Stimulated activated CD8-positive, alpha-beta memory T cell treated with anti-CD3 and anti-CD28 coated beads, Interleukin-7, amount 100 ng/mL, for 1 hour (primary cell): ENCODE measurements around the gene CREM.

Experiments used
- DNase-seq, 2 donors: peaks; one replicate each; pipeline ENCODE4 v3.0.0-alpha.2; 2020; ENCODE audit warnings: low read depth in 2 of 2

The CREM gene

GRCh38 chr10:35135861-35136260 is 9.2 kb downstream of the CREM start:
- DNase-seq, result no peak

DNA sequence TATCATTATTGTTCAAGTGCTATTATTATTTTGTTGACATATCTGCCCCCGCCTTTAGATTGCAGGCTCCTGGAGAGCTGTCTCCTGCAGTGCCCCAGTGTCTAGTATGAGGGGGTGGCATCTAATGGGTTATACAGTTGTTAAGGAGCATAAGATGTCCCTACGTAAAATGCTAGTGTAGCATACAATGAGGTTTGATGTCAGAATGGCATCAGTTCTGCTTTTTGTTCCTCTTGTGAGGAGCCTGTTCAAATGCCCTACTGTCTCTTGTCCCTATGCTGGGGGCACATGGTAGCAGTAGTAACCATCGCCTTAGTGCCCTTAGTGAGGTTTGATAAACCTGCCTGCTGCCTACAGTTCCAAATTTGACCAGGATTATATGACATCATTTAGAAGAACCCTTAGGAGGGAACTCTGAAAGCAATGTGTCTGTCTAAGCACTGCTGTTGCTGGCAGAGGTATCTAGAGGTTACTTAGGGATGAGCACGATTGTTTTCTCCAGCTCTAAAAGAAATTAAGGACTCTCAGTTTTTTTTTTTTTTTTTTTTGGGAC is 9.7 kb downstream of the CREM start:
- no peak for DNase-seq

DNA sequence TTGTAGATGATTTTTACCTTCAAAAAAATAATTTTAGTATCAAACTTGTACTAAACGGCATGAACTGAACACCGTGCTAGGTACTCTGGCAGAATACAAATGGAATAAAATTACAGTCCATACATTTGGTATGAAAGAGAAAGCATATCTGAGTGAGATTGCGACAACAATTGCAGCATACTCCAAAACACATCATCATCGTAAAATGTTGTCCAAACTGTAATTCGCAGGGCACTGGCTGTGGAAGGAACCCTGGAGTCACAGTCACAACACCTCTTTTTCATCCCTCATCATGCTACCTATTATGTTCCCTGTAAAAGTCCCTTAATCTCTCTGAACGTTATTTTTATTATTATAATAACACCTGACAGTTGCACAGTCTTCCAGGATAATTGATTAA is 13.5 kb downstream of the CREM start:
- DNase-seq, result no peak

- no peak for DNase-seq
Observed at GRCh38 chr10:35140727-35141126, 14.1 kb downstream of the CREM start.

GRCh38 chr10:35150308-35150707 is 23.7 kb downstream of the CREM start:
- DNase-seq, result no peak

GRCh38 chr10:35152992-35153391 is 26.3 kb downstream of the CREM start:
- DNase-seq, result no peak

DNA sequence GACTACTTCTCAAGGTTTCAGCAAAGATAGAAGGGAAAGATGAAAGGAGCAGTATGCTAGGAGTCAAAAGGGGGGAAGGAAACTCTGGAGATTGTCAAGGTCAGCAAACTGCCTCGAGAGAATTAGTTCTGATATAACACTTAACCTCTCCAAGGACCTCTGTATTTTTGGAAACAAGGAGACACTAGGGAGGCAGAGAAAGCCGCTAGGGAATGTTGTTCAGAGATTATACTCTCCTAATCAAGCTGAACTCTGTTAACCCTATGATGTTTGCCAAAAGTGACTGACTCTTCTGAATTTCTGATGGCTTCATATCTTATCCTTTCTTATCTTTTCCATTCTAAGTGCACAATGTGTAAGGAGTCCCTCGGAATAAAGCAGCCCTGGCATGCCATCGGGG is 27.1 kb downstream of the CREM start:
- no peak for DNase-seq

GRCh38 chr10:35160743-35161142 is 34.1 kb downstream of the CREM start:
- DNase-seq, result no peak

- no peak for DNase-seq
Observed at GRCh38 chr10:35161906-35162305, 35.3 kb downstream of the CREM start.

DNA sequence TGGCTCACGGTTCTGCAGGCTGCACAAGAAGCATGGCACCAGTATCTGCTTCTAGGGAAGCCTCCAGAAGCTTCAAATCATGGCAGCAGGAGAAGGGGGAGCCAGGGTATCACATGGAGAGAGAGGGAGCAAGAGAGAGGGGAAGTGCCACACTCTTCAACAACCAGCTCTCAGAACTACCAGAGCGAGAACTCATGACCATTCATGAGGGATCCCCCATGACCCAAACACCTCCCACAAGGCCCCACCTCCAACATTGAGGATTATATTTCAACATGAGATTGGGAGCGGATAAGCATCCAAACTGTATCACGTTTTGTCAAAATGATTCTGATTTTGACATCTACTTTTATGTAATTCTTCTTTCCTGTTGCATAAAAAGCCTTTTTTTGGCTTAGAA is 38.5 kb downstream of the CREM start:
- DNase-seq, result no peak

GRCh38 chr10:35165811-35166210 is 39.2 kb downstream of the CREM start:
- DNase-seq, result no peak

DNA sequence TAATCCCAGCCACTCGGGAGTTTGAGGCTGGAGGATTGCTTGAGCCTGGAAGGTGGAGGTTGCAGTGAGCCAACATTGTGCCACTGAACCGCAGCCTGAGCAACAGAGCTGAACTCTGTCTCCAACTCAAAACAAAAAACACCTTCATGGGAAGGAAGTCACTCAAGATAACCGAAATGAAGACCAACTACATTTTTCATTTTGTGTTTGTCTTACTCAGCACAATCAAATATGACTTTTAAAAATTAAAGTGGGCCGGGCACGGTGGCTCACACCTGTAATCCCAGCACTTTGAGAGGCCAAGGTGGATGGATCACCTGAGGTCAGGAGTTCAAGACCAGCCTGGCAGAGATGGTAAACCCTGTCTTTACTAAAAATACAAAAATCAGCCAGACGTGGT is 40.0 kb downstream of the CREM start:
- no peak for DNase-seq

GRCh38 chr10:35167342-35167741 is 40.7 kb downstream of the CREM start:
- DNase-seq, result no peak

- no peak for DNase-seq
Observed at GRCh38 chr10:35172146-35172545, 45.5 kb downstream of the CREM start.

DNA sequence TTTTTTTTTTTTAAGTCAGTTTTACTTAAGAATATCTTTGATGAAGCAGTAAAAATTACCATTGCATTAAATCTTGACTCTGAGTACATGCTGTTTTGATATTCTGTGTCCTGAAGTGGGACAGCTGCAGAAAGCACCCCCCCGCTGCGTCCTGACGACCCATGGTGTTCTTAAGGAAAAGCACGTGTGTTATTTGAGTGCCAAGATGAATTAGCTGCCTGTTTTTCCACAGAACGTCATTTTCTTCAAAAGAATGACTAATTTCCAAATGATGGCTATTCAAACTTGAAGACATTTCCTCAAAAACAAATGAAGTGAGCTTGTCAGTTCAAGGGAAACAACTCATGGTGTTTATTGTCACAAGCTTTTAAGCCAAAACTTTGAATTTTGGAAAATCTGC is 45.9 kb downstream of the CREM start:
- DNase-seq, result no peak

DNA sequence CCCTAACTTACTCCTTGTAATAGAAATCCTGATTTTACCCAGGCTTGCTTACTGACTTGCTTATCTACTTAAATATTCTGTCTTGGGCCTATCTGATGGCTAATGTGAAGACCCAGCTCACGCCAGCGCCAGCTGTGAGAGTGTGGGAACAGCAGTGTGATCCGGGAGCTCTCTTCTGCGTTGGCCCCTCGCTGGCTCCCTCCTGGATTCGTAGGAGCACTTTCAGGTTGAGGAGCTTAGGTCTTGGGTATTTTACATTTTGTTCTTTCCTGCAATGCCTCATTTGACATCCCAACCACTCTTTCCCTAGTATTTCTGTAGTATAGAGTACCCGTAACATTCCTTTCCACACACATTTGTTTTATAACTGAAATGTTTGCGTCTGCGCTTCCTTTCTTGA is 51.7 kb downstream of the CREM start:
- no peak for DNase-seq

- DNase-seq, result no peak
Observed at GRCh38 chr10:35182631-35183510, 56.2 kb downstream of the CREM start.

GRCh38 chr10:35184527-35185171 is 58.0 kb downstream of the CREM start:
- DNase-seq, result no peak

GRCh38 chr10:35185260-35186034 is 58.8 kb downstream of the CREM start:
- DNase-seq, result no peak

DNA sequence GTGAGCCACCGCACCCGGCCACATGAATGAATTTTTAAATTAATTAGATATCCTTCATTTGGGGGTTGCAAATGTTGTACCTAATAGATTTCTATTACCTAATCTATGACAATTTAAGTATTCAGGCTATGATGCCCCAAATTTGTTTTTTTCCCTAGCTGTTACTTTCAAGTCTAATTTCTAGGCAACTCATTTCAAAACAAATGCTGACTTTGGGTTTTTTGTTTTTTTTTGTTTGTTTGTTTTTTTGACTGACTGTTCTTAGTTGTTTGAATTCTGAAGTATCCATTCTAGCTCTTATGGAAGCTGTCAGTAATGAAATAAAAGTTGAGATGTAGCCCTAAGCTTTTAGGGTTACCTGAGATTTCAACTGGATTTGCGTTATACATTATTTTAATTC is 62.3 kb downstream of the CREM start:
- DNase-seq, result no peak

- no peak for DNase-seq
Observed at GRCh38 chr10:35191523-35191922, 64.9 kb downstream of the CREM start.

DNA sequence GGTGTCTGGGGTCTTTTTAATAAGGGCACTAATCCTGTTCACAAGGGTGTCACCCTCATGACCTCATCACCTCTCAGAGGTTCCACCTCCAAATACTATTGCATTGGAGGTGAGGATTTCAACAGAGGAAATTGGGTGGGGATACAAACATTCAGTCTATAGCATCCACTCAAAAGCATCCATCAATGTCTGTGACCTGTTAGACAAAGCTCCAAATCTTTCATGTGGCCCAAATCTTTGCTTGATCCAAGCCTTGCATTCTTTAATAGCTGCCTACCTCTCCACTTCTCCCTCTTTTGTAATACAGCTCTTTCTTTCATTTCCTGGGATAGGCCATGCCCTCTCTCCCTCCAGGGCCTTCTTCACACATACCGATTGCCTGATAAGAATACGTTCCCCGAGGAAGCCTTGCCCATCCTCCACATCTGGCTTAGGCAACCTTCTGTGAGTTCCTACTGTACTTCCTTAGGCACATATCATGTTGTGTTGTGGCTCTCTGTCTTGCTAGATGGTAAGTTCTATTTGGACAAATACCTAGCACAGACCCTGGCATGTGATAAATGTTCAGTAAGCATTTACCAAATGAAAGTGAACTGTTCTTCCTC is 66.1 kb downstream of the CREM start:
- DNase-seq, result no peak
